Subcutaneous adipose tissue (tissue), 4 donors: ENCODE data around the gene GPR132. TPM values are rescaled to one million over a fixed set of nuclear protein-coding genes. Genes with fewer than 3 reads are reported as not detected.

Experiments used
- total RNA-seq, 4 donors: library from RNA; depleted of rRNA; stranded (reverse); fragments of >200 nt; gene quantifications; one replicate each; pipeline ENCODE4 v1.1.0, GENCODE V29; 2016
- TF ChIP-seq, protein P1 (sequence below): fragments of 450-650 bp; IDR thresholded peaks from one replicate; pipeline ENCODE4 v1.5.1; 2016; ENCODE audit warnings: low read depth, mild to moderate bottlenecking, control low read depth, antibody characterized with exemption, moderate library complexity

The GPR132 gene
- total RNA-seq, 4 donors from 2014 or later, result 1.3 to 5.5 (median 3.3) TPM

DNA sequence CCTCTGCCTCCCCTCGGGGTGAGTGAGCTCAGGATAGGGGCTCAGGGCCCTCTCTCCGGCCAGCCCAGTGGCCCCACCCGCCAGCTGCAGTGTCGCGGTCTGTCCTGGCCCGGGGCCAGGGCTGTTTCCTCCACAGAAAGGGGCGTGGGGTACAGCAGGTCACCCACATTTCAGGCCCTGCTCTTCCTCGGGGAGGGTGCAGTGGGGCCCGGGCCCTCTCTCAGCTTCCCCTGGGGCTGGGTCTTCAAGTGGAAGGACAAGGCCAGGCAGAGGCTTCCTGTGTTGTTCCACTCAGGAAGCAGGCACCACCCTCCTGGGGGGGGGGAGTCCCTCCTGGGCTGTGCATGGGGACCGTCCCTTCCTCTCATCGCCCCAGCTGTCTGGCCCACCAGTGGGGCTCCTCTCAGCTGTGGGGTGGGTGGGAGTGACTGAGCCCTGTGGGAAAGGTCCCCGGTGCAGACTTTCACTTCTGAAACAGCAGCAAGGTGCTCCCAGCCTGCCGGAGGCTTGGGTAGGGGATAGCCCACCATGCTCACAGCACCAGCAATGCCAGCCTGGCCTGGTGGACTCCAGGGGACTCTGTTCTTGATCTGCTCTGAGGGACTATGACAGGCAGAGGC is 3.7 kb downstream of the GPR132 start:
- TF ChIP-seq, protein P1, sequence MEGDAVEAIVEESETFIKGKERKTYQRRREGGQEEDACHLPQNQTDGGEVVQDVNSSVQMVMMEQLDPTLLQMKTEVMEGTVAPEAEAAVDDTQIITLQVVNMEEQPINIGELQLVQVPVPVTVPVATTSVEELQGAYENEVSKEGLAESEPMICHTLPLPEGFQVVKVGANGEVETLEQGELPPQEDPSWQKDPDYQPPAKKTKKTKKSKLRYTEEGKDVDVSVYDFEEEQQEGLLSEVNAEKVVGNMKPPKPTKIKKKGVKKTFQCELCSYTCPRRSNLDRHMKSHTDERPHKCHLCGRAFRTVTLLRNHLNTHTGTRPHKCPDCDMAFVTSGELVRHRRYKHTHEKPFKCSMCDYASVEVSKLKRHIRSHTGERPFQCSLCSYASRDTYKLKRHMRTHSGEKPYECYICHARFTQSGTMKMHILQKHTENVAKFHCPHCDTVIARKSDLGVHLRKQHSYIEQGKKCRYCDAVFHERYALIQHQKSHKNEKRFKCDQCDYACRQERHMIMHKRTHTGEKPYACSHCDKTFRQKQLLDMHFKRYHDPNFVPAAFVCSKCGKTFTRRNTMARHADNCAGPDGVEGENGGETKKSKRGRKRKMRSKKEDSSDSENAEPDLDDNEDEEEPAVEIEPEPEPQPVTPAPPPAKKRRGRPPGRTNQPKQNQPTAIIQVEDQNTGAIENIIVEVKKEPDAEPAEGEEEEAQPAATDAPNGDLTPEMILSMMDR, result no peak

- TF ChIP-seq, protein P1, result no peak
Measured at GRCh38 chr14:105060751-105061427, 4.3 kb downstream of the GPR132 start.

- TF ChIP-seq, protein P1, result no peak
Measured at GRCh38 chr14:105059925-105060565, 5.2 kb downstream of the GPR132 start.

GRCh38 chr14:105059035-105059924 is 6.0 kb downstream of the GPR132 start:
- TF ChIP-seq, protein P1, result no peak

GRCh38 chr14:105058521-105059034 is 6.7 kb downstream of the GPR132 start:
- TF ChIP-seq, protein P1, result no peak

DNA sequence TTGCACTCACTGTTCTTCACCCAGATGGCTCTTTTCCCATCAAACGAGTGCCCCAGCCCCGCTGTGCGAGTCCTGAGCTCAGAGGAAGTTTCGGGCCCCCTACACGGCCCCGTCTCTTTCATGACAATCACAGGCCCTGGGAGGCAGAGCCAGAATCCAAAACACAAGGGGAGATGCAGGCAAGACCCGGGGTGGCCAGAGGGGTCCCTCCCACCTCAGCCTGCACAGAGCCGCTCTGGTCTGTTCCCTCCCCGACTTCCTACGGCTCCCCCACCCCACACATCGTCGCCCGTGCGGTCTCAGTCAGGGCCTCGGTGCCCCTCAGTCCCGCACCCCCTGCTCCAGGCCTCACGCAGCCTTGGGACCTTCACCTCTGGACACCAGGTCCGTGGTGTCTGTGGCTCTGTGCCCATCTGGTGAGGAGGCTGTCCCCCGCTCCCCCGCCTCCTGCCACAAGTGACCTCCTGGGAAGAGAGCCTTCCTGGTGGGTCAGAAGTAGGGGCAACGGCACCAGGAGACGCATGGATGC is 8.9 kb downstream of the GPR132 start:
- TF ChIP-seq, protein P1, result no peak
